IMR-90 (cell line): Measurements from ENCODE around the gene EPM2AIP1. TPM values are rescaled to one million over a fixed set of nuclear protein-coding genes. Genes with fewer than 3 reads are reported as not detected.

Experiments used
- ATAC-seq: fragments of 200-7000 bp; cut with Tn5 transposase; 2 replicates; pipeline ENCODE4 v1.9.1; 2020; ENCODE audit warnings: low read depth, mild to moderate bottlenecking, moderate library complexity
- BruUV-seq: library from RNA; stranded (reverse); fragments of 400-500 nt; replicated peaks from 2 replicates; lab custom pipeline; 2021; lab: Mats Ljungman, UMichigan
- CTCF ChIA-PET: fragments of 300-600 bp; formaldehyde crosslinking; extraction: SDS; loops from one replicate; lab custom pipeline; 2021; ENCODE audit warnings: antibody characterized with exemption; lab: Yijun Ruan, JAX
- POLR2A ChIA-PET: fragments of 300-600 bp; sonication (Branson Sonifier 250); formaldehyde crosslinking; loops from one replicate; lab custom pipeline; 2022; ENCODE audit warnings: antibody characterized with exemption; ENCODE audit not compliant: unreplicated experiment; lab: Charles Lee
- DNase-seq: peaks from one replicate; pipeline ENCODE4 v3.0.0; 2013
- H2AFZ ChIP-seq: replicated peaks from 2 replicates; pipeline ENCODE3; 2013; ENCODE audit warnings: low read length, mild to moderate bottlenecking; ENCODE audit not compliant: poor library complexity
- H2AK5ac ChIP-seq: 2 replicates; pipeline ENCODE4 v1.6.1; 2013; ENCODE audit warnings: low read depth, low read length, inconsistent platforms
- H2AK9ac ChIP-seq: replicated peaks from 2 replicates; pipeline ENCODE3; 2013; ENCODE audit warnings: mild to moderate bottlenecking, low read depth, low read length, moderate library complexity; ENCODE audit not compliant: poor library complexity
- H2BK120ac ChIP-seq: 2 replicates; pipeline ENCODE4 v1.6.1; 2013; ENCODE audit warnings: low read depth, low read length, inconsistent platforms
- H2BK15ac ChIP-seq: 3 replicates; pipeline ENCODE4 v1.6.1; 2013; ENCODE audit warnings: low read depth, low read length, inconsistent platforms
- H2BK20ac ChIP-seq: 2 replicates; pipeline ENCODE4 v1.6.1; 2013; ENCODE audit warnings: low read depth, mild to moderate bottlenecking, inconsistent platforms, low read length, moderate library complexity
- H2BK5ac ChIP-seq: 2 replicates; pipeline ENCODE4 v1.6.1; 2013; ENCODE audit warnings: mild to moderate bottlenecking, low read depth, low read length, inconsistent platforms; ENCODE audit not compliant: poor library complexity, severe bottlenecking
- H3K14ac ChIP-seq: replicated peaks from 2 replicates; pipeline ENCODE4 v1.6.1; 2013; ENCODE audit warnings: low read depth, low read length, inconsistent platforms
- H3K18ac ChIP-seq: 2 replicates; pipeline ENCODE4 v1.6.1; 2013; ENCODE audit warnings: low read depth, low read length, control low read depth
- H3K23ac ChIP-seq: 2 replicates; pipeline ENCODE4 v1.6.1; 2013; ENCODE audit warnings: low read depth, low read length, inconsistent platforms
- H3K27ac ChIP-seq: 2 replicates; pipeline ENCODE4 v1.5.1; 2013; ENCODE audit warnings: mild to moderate bottlenecking, control low read depth, low read length; ENCODE audit not compliant: insufficient read depth
- H3K27me3 ChIP-seq: 2 replicates; pipeline ENCODE4 v1.6.1; 2013; ENCODE audit warnings: low read length; ENCODE audit not compliant: control insufficient read depth, insufficient read depth
- H3K36me3 ChIP-seq: 2 replicates; pipeline ENCODE4 v1.6.1; 2013; ENCODE audit warnings: low read length, mixed read lengths; ENCODE audit not compliant: control insufficient read depth, insufficient read depth
- H3K4ac ChIP-seq: 2 replicates; pipeline ENCODE4 v1.6.1; 2013; ENCODE audit warnings: low read depth, low read length, inconsistent platforms
- H3K4me1 ChIP-seq: 2 replicates; pipeline ENCODE4 v1.6.1; 2013; ENCODE audit warnings: low read length, mixed read lengths; ENCODE audit not compliant: control insufficient read depth, insufficient read depth
- H3K4me2 ChIP-seq: 2 replicates; pipeline ENCODE4 v1.6.1; 2013; ENCODE audit warnings: low read depth, mild to moderate bottlenecking, control low read depth, low read length, moderate library complexity
- H3K4me3 ChIP-seq: 2 replicates; pipeline ENCODE4 v1.5.1; 2013; ENCODE audit warnings: low read depth, mild to moderate bottlenecking, control low read depth, low read length, moderate library complexity; ENCODE audit not compliant: insufficient read depth
- H3K56ac ChIP-seq: 2 replicates; pipeline ENCODE4 v1.6.1; 2013; ENCODE audit warnings: low read length, inconsistent platforms; ENCODE audit not compliant: insufficient read depth; ENCODE audit errors: extremely low read depth
- H3K79me1 ChIP-seq, 2 experiments: 2 replicates each; pipeline ENCODE4 v1.6.1; 2013; ENCODE audit warnings: low read length in 2 of 2, inconsistent platforms in 1 of 2, low read depth in 1 of 2
- H3K9ac ChIP-seq: 2 replicates; pipeline ENCODE4 v1.6.1; 2013; ENCODE audit warnings: low read depth, low read length, control low read depth
- H3K9me1 ChIP-seq: 2 replicates; pipeline ENCODE4 v1.6.1; 2013; ENCODE audit warnings: low read length, inconsistent platforms; ENCODE audit not compliant: insufficient read depth
- H3K9me3 ChIP-seq: 2 replicates; pipeline ENCODE4 v1.6.1; 2013; ENCODE audit warnings: low read length; ENCODE audit not compliant: control insufficient read depth, insufficient read depth
- H4K20me1 ChIP-seq: 2 replicates; pipeline ENCODE4 v1.6.1; 2013; ENCODE audit warnings: low read length, inconsistent platforms; ENCODE audit not compliant: insufficient read depth
- H4K5ac ChIP-seq: 2 replicates; pipeline ENCODE4 v1.6.1; 2013; ENCODE audit warnings: mild to moderate bottlenecking, low read depth, low read length, control low read depth
- H4K8ac ChIP-seq, 2 experiments: 2 replicates each; pipeline ENCODE4 v1.6.1; 2013; ENCODE audit warnings: low read depth in 2 of 2, low read length in 2 of 2, control low read depth in 1 of 2, inconsistent platforms in 1 of 2
- H4K91ac ChIP-seq: 2 replicates; pipeline ENCODE4 v1.6.1; 2013; ENCODE audit warnings: low read depth, low read length, inconsistent platforms; ENCODE audit not compliant: insufficient read depth
- BHLHE40 ChIP-seq: fragments of 150-350 bp; IDR thresholded peaks from 2 replicates; pipeline ENCODE4 v1.6.1; 2016; ENCODE audit warnings: mild to moderate bottlenecking, low read depth, low read length
- CEBPB ChIP-seq: IDR thresholded peaks from 2 replicates; pipeline ENCODE4 v1.6.1; 2012; ENCODE audit warnings: low read depth, low read length, improper control_type of control experiment
- FOS ChIP-seq: fragments of 150-350 bp; IDR thresholded peaks from 2 replicates; pipeline ENCODE4 v1.6.1; 2016; ENCODE audit warnings: low read depth, low read length
- NFE2L2 ChIP-seq: fragments of 150-350 bp; IDR thresholded peaks from 2 replicates; pipeline ENCODE4 v1.6.1; 2016; ENCODE audit warnings: low read depth, mild to moderate bottlenecking, low read length
- POLR2A ChIP-seq: IDR thresholded peaks from 2 replicates; pipeline ENCODE4 v1.6.1; 2012; ENCODE audit warnings: mild to moderate bottlenecking, low read depth, low read length
- RAD21 ChIP-seq: IDR thresholded peaks from 2 replicates; pipeline ENCODE4 v1.6.1; 2012; ENCODE audit warnings: low read length, improper control_type of control experiment
- RFX5 ChIP-seq: IDR thresholded peaks from 2 replicates; pipeline ENCODE4 v1.8.0; 2012; ENCODE audit warnings: low read depth, mild to moderate bottlenecking, low read length, moderate library complexity
- WGBS, 2 experiments: methylation state at CpG; one replicate each; pipeline versions ENCODE4 v1.1.5 to v1.1.7; 2013; ENCODE audit warnings: missing lambda C conversion rate in 2 of 2; ENCODE audit not compliant: insufficient read length in 1 of 2; ENCODE audit errors: extremely low coverage in 2 of 2; 5-methylcytosine and 5-hydroxymethylcytosine counted together
- dilution Hi-C: fragments of 300-500 bp; cut with HindIII; formaldehyde crosslinking; loops from one replicate; pipeline ENCODE4 v1.14.3; 2018; ENCODE audit warnings: low sequenced_read_pairs; ENCODE audit not compliant: unreplicated experiment
- in situ Hi-C: fragments of 300-500 bp; cut with MboI; formaldehyde crosslinking; loops from 3 replicates; pipeline ENCODE4 v1.14.3; 2019; ENCODE audit warnings: low sequenced_read_pairs, inconsistent platforms, mixed read lengths
- intact Hi-C: fragments of 100-400 bp; cut with micrococcal nuclease; formaldehyde crosslinking; loops from 2 replicates; pipeline ENCODE4 v1.10.0; 2022
- polyA plus RNA-seq, 3 experiments: library from polyadenylated mRNA; depleted of rRNA; stranded (reverse); fragments of >200 nt; gene quantifications; 2 replicates each; pipeline ENCODE4 v1.2.3, GENCODE V29; 2012; ENCODE audit warnings: low replicate concordance in 1 of 3
- total RNA-seq: library from RNA; depleted of rRNA; stranded (reverse); fragments of >200 nt; gene quantifications from 2 replicates; pipeline ENCODE4 v1.2.3, GENCODE V29; 2012
- TF ChIP-seq, protein P1 (sequence below): fragments of 150-350 bp; IDR thresholded peaks from 2 replicates; pipeline ENCODE4 v1.6.1; 2017; ENCODE audit warnings: mild to moderate bottlenecking, antibody characterized with exemption, low read length, low read depth
- TF ChIP-seq, protein P2 (sequence below): conservative IDR thresholded peaks from 2 replicates; pipeline ENCODE4 v1.5.1; 2012; ENCODE audit warnings: mild to moderate bottlenecking, low read depth, low read length, improper control_type of control experiment
- TF ChIP-seq, protein P3 (sequence below): fragments of 150-350 bp; IDR thresholded peaks from 2 replicates; pipeline ENCODE4 v1.6.1; 2016; ENCODE audit warnings: low read depth, mild to moderate bottlenecking, low read length, moderate library complexity, borderline replicate concordance

The EPM2AIP1 gene
- total and polyA plus RNA-seq, 2 of the 4 experiments (the other 2 are of a cell fraction), result 6.4 to 13.4 TPM

DNA sequence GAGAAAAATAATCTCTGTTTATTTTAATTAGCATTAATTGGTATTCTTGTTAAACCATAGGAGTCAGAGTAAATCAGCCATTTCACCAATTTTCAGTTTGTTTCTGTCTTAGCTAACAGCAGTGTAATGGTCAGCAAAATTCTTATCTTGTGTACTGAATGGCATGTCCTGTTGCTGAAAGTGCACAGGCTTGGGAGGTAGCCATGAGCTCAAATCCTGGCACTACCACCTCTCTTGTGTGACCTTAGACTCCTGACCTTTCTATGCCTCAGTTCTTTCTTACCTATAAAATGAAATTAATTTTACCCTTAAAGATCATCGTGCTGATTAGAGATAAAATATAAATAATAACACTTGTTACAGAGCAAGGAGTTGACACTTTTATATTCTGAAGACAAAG lies 36.2 kb upstream of the EPM2AIP1 start:
- dilution Hi-C loops (no loop called here), intact Hi-C loops (no loop called here), in situ Hi-C loops (loop anchor here (10.0 kb wide), 1 partner anchor 186 kb away; no protein-coding TSS in a partner anchor)
- POLR2A ChIA-PET, result no interaction called here
- Histone ChIP-seq H4K91ac (no peak overlapping the region), H4K5ac (no peak overlapping the region), H3K79me1 (peaks cover 9 to 26% of the 10 kb centered on the region in 2 experiments; a peak in 2 of 4 replicates), H2BK120ac (no peak overlapping the region), H3K27ac (no peak overlapping the region), H2AK9ac (no peak overlapping the region), H3K4me1 (peaks cover 4% of the 10 kb centered on the region), H2BK5ac (no peak overlapping the region), H2BK15ac (no peak overlapping the region), H3K4me2 (no peak overlapping the region), H3K9me1 (peaks cover 3% of the 10 kb centered on the region; the same call in 1 of the 2 replicates), H4K8ac (no peak overlapping the region), H2AK5ac (no peak overlapping the region), H2BK20ac (no peak overlapping the region), H3K4me3 (no peak overlapping the region), H3K4ac (no peak overlapping the region), H3K56ac (no peak overlapping the region), H2AFZ (no peak overlapping the region), H3K14ac (no peak overlapping the region), H3K23ac (no peak overlapping the region), H4K20me1 (no peaks in the 10 kb centered on the region), H3K36me3 (peaks cover 29% of the 10 kb centered on the region), H3K9ac (no peak overlapping the region), H3K18ac (no peak overlapping the region), H3K27me3 (no peaks in the 10 kb centered on the region), H3K9me3 (no peaks in the 10 kb centered on the region)
- BruUV-seq, result no TSS peak
- ATAC-seq (no peak), DNase-seq (no peak)
- TF ChIP-seq, protein P1, sequence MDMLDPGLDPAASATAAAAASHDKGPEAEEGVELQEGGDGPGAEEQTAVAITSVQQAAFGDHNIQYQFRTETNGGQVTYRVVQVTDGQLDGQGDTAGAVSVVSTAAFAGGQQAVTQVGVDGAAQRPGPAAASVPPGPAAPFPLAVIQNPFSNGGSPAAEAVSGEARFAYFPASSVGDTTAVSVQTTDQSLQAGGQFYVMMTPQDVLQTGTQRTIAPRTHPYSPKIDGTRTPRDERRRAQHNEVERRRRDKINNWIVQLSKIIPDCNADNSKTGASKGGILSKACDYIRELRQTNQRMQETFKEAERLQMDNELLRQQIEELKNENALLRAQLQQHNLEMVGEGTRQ, result no peak
- TF ChIP-seq RFX5, result no peak
- no peak for TF ChIP-seq RAD21
- no peak for TF ChIP-seq CEBPB
- TF ChIP-seq FOS, result no peak
- TF ChIP-seq BHLHE40, result no peak
- TF ChIP-seq, protein P2, sequence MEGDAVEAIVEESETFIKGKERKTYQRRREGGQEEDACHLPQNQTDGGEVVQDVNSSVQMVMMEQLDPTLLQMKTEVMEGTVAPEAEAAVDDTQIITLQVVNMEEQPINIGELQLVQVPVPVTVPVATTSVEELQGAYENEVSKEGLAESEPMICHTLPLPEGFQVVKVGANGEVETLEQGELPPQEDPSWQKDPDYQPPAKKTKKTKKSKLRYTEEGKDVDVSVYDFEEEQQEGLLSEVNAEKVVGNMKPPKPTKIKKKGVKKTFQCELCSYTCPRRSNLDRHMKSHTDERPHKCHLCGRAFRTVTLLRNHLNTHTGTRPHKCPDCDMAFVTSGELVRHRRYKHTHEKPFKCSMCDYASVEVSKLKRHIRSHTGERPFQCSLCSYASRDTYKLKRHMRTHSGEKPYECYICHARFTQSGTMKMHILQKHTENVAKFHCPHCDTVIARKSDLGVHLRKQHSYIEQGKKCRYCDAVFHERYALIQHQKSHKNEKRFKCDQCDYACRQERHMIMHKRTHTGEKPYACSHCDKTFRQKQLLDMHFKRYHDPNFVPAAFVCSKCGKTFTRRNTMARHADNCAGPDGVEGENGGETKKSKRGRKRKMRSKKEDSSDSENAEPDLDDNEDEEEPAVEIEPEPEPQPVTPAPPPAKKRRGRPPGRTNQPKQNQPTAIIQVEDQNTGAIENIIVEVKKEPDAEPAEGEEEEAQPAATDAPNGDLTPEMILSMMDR, result no peak
- TF ChIP-seq POLR2A, result no peak
- no peak for TF ChIP-seq NFE2L2
- TF ChIP-seq, protein P3, sequence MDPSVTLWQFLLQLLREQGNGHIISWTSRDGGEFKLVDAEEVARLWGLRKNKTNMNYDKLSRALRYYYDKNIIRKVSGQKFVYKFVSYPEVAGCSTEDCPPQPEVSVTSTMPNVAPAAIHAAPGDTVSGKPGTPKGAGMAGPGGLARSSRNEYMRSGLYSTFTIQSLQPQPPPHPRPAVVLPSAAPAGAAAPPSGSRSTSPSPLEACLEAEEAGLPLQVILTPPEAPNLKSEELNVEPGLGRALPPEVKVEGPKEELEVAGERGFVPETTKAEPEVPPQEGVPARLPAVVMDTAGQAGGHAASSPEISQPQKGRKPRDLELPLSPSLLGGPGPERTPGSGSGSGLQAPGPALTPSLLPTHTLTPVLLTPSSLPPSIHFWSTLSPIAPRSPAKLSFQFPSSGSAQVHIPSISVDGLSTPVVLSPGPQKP, result no peak
- WGBS, 2 experiments, result no CpG with 5 or more reads among the region's 1 CpG
- CTCF ChIA-PET, result no interaction called here
